ENCODE data around the gene MIA. TPM values are rescaled to one million over a fixed set of nuclear protein-coding genes. Genes with fewer than 3 reads are reported as not detected.
A peak's percentile ranks its signal among the peaks of the same experiment; 100 is the strongest.

The MIA gene
- total RNA-seq, 2 donors from 2014 or later = not detected

- peak overlapping the region in 1 of 2 donors; percentile 84 for H3K27ac ChIP-seq
- ATAC-seq (ENCODE audit: insufficient number of reproducible peaks, low FRiP score, low read depth) (no peak), DNase-seq (ENCODE audit: low spot score) (no peak)
- H3K36me3 ChIP-seq = peaks cover 3% of the 10 kb centered on the region
- peak overlapping the region; percentile 91 for H3K4me3 ChIP-seq
- TF ChIP-seq CTCF (IDR thresholded peaks at IDR 0.05) = no peak
- no peaks in the 10 kb centered on the region for H3K27me3 ChIP-seq (replicated peaks; ENCODE audit: insufficient read depth)
- peaks cover 54 to 69% of the 10 kb centered on the region in 2 donors for H3K4me1 ChIP-seq (ENCODE audit: control insufficient read depth in 1 of 2, low read depth in 2 of 2)
- no peaks in the 10 kb centered on the region for H3K9me3 ChIP-seq
Observed at GRCh38 chr19:40800997-40801377, 25.7 kb downstream of the MIA start.

GRCh38 chr19:40801426-40802299 is 26.3 kb downstream of the MIA start:
- no peaks in the 10 kb centered on the region for H3K9me3 ChIP-seq
- H3K27ac ChIP-seq = peak overlapping the region; percentile 16 to 84
- no peak for TF ChIP-seq CTCF (IDR thresholded peaks at IDR 0.05)
- no peak for DNase-seq (ENCODE audit: low spot score)
- H3K4me3 ChIP-seq = peak overlapping the region; percentile 91
- H3K27me3 ChIP-seq (replicated peaks; ENCODE audit: insufficient read depth) = no peaks in the 10 kb centered on the region
- H3K4me1 ChIP-seq (ENCODE audit: control insufficient read depth in 1 of 2, low read depth in 2 of 2) = peaks cover 54 to 76% of the 10 kb centered on the region in 2 donors
- peaks cover 3% of the 10 kb centered on the region for H3K36me3 ChIP-seq
- ATAC-seq (ENCODE audit: insufficient number of reproducible peaks, low FRiP score, low read depth) = no peak

GRCh38 chr19:40802300-40803169 is 27.2 kb downstream of the MIA start:
- H3K4me1 ChIP-seq (ENCODE audit: control insufficient read depth in 1 of 2, low read depth in 2 of 2) = peaks cover 54 to 83% of the 10 kb centered on the region in 2 donors
- peak overlapping the region; percentile 55 to 84 for H3K27ac ChIP-seq
- no peak for ATAC-seq (ENCODE audit: insufficient number of reproducible peaks, low FRiP score, low read depth)
- H3K27me3 ChIP-seq (replicated peaks; ENCODE audit: insufficient read depth) = no peaks in the 10 kb centered on the region
- H3K4me3 ChIP-seq = peak overlapping the region; percentile 91
- H3K36me3 ChIP-seq = peaks cover 3% of the 10 kb centered on the region
- H3K9me3 ChIP-seq = no peaks in the 10 kb centered on the region
- no peak for TF ChIP-seq CTCF (IDR thresholded peaks at IDR 0.05)
- no peak for DNase-seq (ENCODE audit: low spot score)

GRCh38 chr19:40803170-40803856 is 28.0 kb downstream of the MIA start:
- no peak for TF ChIP-seq CTCF (IDR thresholded peaks at IDR 0.05)
- DNase-seq (ENCODE audit: low spot score) (no peak), ATAC-seq (ENCODE audit: insufficient number of reproducible peaks, low FRiP score, low read depth) (no peak)
- Histone ChIP-seq H3K36me3 (peaks cover 9% of the 10 kb centered on the region), H3K27ac (peak overlapping the region; percentile 55 to 84), H3K4me3 (peak overlapping the region; percentile 91), H3K27me3 (replicated peaks; ENCODE audit: insufficient read depth) (no peaks in the 10 kb centered on the region), H3K9me3 (no peaks in the 10 kb centered on the region), H3K4me1 (ENCODE audit: control insufficient read depth in 1 of 2, low read depth in 2 of 2) (peaks cover 54 to 80% of the 10 kb centered on the region in 2 donors)

Measured in thoracic aorta (tissue), 2 donors.